IPS-20b (cell line): ENCODE measurements around the gene COTL1.

Source experiments
- H3K27ac ChIP-seq: one replicate; pipeline ENCODE4 v1.5.1; 2013; ENCODE audit warnings: low read length
- H3K27me3 ChIP-seq: 2 replicates; pipeline ENCODE4 v1.6.1; 2013; ENCODE audit warnings: mild to moderate bottlenecking, low read length, inconsistent platforms; ENCODE audit not compliant: insufficient read depth
- H3K36me3 ChIP-seq: 2 replicates; pipeline ENCODE4 v1.6.1; 2013; ENCODE audit warnings: low read depth, mild to moderate bottlenecking, inconsistent platforms, low read length, moderate library complexity; ENCODE audit not compliant: insufficient read depth
- H3K4me1 ChIP-seq: 2 replicates; pipeline ENCODE4 v1.6.1; 2013; ENCODE audit warnings: mild to moderate bottlenecking, control low read depth, inconsistent platforms, low read length, moderate library complexity; ENCODE audit not compliant: insufficient read depth
- H3K4me3 ChIP-seq: 2 replicates; pipeline ENCODE4 v1.5.1; 2013; ENCODE audit warnings: mild to moderate bottlenecking, low read length, inconsistent platforms
- H3K9ac ChIP-seq: 2 replicates; pipeline ENCODE4 v1.6.1; 2013; ENCODE audit warnings: low read depth, mild to moderate bottlenecking, inconsistent platforms, low read length, moderate library complexity
- H3K9me3 ChIP-seq: 2 replicates; pipeline ENCODE4 v1.6.1; 2013; ENCODE audit warnings: mild to moderate bottlenecking, low read depth, low read length, inconsistent platforms; ENCODE audit not compliant: insufficient read depth

The COTL1 gene

GRCh38 chr16:84577034-84577803, 40.7 kb downstream of the COTL1 start:
- Histone ChIP-seq H3K4me1 (no peaks in the 10 kb centered on the region), H3K27me3 (no peaks in the 10 kb centered on the region), H3K36me3 (peaks cover 4% of the 10 kb centered on the region; the same call in 1 of the 2 replicates), H3K9ac (no peak overlapping the region), H3K27ac (no peak overlapping the region), H3K4me3 (no peak overlapping the region), H3K9me3 (no peaks in the 10 kb centered on the region)

- H3K9me3 ChIP-seq, result no peaks in the 10 kb centered on the region
- H3K9ac ChIP-seq, result no peak overlapping the region
- H3K4me1 ChIP-seq, result no peaks in the 10 kb centered on the region
- H3K4me3 ChIP-seq, result no peak overlapping the region
- no peak overlapping the region for H3K27ac ChIP-seq
- H3K27me3 ChIP-seq, result no peaks in the 10 kb centered on the region
- H3K36me3 ChIP-seq, result no peaks in the 10 kb centered on the region
Measured at GRCh38 chr16:84575914-84576313, 42.0 kb downstream of the COTL1 start.

GRCh38 chr16:84574191-84574590, 43.7 kb downstream of the COTL1 start:
- H3K27me3 ChIP-seq, result no peaks in the 10 kb centered on the region
- no peak overlapping the region for H3K9ac ChIP-seq
- no peak overlapping the region for H3K27ac ChIP-seq
- 0 out of 2 replicates have a peak, but pooled peaks cover 5% of the 10 kb centered on the region for H3K36me3 ChIP-seq
- no peak overlapping the region for H3K4me3 ChIP-seq
- H3K4me1 ChIP-seq, result no peaks in the 10 kb centered on the region
- H3K9me3 ChIP-seq, result 0 out of 2 replicates have a peak, but pooled peaks cover 5% of the 10 kb centered on the region

- Histone ChIP-seq H3K4me1 (peaks cover 6% of the 10 kb centered on the region; the same call in 1 of the 2 replicates), H3K36me3 (0 out of 2 replicates have a peak, but pooled peaks cover 5% of the 10 kb centered on the region), H3K9me3 (0 out of 2 replicates have a peak, but pooled peaks cover 5% of the 10 kb centered on the region), H3K27me3 (no peaks in the 10 kb centered on the region), H3K9ac (no peak overlapping the region; the same call in 1 of the 2 replicates), H3K4me3 (no peak overlapping the region), H3K27ac (no peak overlapping the region)
Measured at GRCh38 chr16:84572096-84572495, 45.8 kb downstream of the COTL1 start.

GRCh38 chr16:84571506-84571905, 46.4 kb downstream of the COTL1 start:
- H3K4me1 ChIP-seq, result peaks cover 11% of the 10 kb centered on the region; the same call in 1 of the 2 replicates
- no peak overlapping the region for H3K27ac ChIP-seq
- H3K36me3 ChIP-seq, result 0 out of 2 replicates have a peak, but pooled peaks cover 5% of the 10 kb centered on the region
- H3K27me3 ChIP-seq, result no peaks in the 10 kb centered on the region
- no peak overlapping the region for H3K4me3 ChIP-seq
- H3K9me3 ChIP-seq, result 0 out of 2 replicates have a peak, but pooled peaks cover 5% of the 10 kb centered on the region
- no peak overlapping the region for H3K9ac ChIP-seq

- Histone ChIP-seq H3K9me3 (0 out of 2 replicates have a peak, but pooled peaks cover 5% of the 10 kb centered on the region), H3K27ac (no peak overlapping the region), H3K27me3 (no peaks in the 10 kb centered on the region), H3K4me3 (no peak overlapping the region), H3K4me1 (peaks cover 17% of the 10 kb centered on the region; the same call in 1 of the 2 replicates), H3K9ac (no peak overlapping the region), H3K36me3 (0 out of 2 replicates have a peak, but pooled peaks cover 5% of the 10 kb centered on the region)
Measured at GRCh38 chr16:84570739-84571403, 47.0 kb downstream of the COTL1 start.

GRCh38 chr16:84569382-84569987, 48.4 kb downstream of the COTL1 start:
- Histone ChIP-seq H3K27ac (no peak overlapping the region), H3K4me1 (peaks cover 22% of the 10 kb centered on the region; the same call in 1 of the 2 replicates), H3K4me3 (no peak overlapping the region), H3K9ac (no peak overlapping the region), H3K9me3 (0 out of 2 replicates have a peak, but pooled peaks cover 5% of the 10 kb centered on the region), H3K27me3 (no peaks in the 10 kb centered on the region), H3K36me3 (peaks cover 10% of the 10 kb centered on the region; the same call in 1 of the 2 replicates)

- Histone ChIP-seq H3K27me3 (no peaks in the 10 kb centered on the region), H3K9me3 (0 out of 2 replicates have a peak, but pooled peaks cover 5% of the 10 kb centered on the region), H3K4me1 (peaks cover 22% of the 10 kb centered on the region; the same call in 1 of the 2 replicates), H3K9ac (no peak overlapping the region), H3K27ac (no peak overlapping the region), H3K4me3 (no peak overlapping the region), H3K36me3 (peaks cover 11% of the 10 kb centered on the region; the same call in 1 of the 2 replicates)
Measured at GRCh38 chr16:84568066-84568465, 49.8 kb downstream of the COTL1 start.

GRCh38 chr16:84567286-84567962, 50.5 kb downstream of the COTL1 start:
- peak overlapping the region; percentile 14; the same call in 1 of the 2 replicates for H3K9ac ChIP-seq
- H3K36me3 ChIP-seq, result peaks cover 11% of the 10 kb centered on the region; the same call in 1 of the 2 replicates
- H3K27ac ChIP-seq, result no peak overlapping the region
- H3K4me3 ChIP-seq, result no peak overlapping the region; the same call in 1 of the 2 replicates
- 0 out of 2 replicates have a peak, but pooled peaks cover 5% of the 10 kb centered on the region for H3K9me3 ChIP-seq
- H3K27me3 ChIP-seq, result no peaks in the 10 kb centered on the region
- peaks cover 22% of the 10 kb centered on the region; the same call in 1 of the 2 replicates for H3K4me1 ChIP-seq

- Histone ChIP-seq H3K9ac (peak overlapping the region; percentile 14; the same call in 1 of the 2 replicates), H3K4me1 (peaks cover 22% of the 10 kb centered on the region; the same call in 1 of the 2 replicates), H3K4me3 (no peak overlapping the region; the same call in 1 of the 2 replicates), H3K27ac (no peak overlapping the region), H3K36me3 (peaks cover 11% of the 10 kb centered on the region; the same call in 1 of the 2 replicates), H3K27me3 (no peaks in the 10 kb centered on the region), H3K9me3 (0 out of 2 replicates have a peak, but pooled peaks cover 5% of the 10 kb centered on the region)
Measured at GRCh38 chr16:84566545-84567257, 51.2 kb downstream of the COTL1 start.
